K562 (cell line): Measurements from ENCODE around the gene PACC1. TPM values are rescaled to one million over a fixed set of nuclear protein-coding genes. Genes with fewer than 3 reads are reported as not detected.
A peak's percentile ranks its signal among the peaks of the same experiment; 100 is the strongest.

Experiments
- ATAC-seq: fragments of 200-7000 bp; cut with Tn5 transposase; 3 replicates; pipeline ENCODE4 v1.9.1; 2020; ENCODE audit warnings: moderate library complexity
- BruUV-seq: library from RNA; stranded (reverse); fragments of 400-500 nt; replicated peaks from 2 replicates; lab custom pipeline; 2021; lab: Mats Ljungman, UMichigan
- CTCF ChIA-PET: fragments of 300-600 bp; formaldehyde crosslinking; extraction: SDS; loops from one replicate; lab custom pipeline; 2021; ENCODE audit warnings: low intra/inter-chr PET ratio; lab: Yijun Ruan, JAX
- POLR2A ChIA-PET: fragments of 300-600, 350-650 bp; sonication (Branson Sonifier 250); formaldehyde crosslinking; extraction: SDS; loops from one replicate; lab custom pipeline; 2021; ENCODE audit warnings: antibody characterized with exemption, inconsistent platforms; lab: Yijun Ruan, JAX
- DNase-seq, 4 experiments: peaks; one replicate each; pipeline versions ENCODE4 v3.0.0 to v3.0.0-alpha.2; 2011 to 2018; ENCODE audit warnings: low spot score in 3 of 4, mixed read lengths in 3 of 4; ENCODE audit errors: extremely low read depth in 1 of 4
- FAIRE-seq: peaks from 2 replicates; lab custom pipeline; 2011; peaks lifted over from hg19 to GRCh38; lab: Jason Lieb, UNC
- H2AFZ ChIP-seq: 2 replicates; pipeline ENCODE4 v1.6.0; 2011; ENCODE audit warnings: low read depth, low read length, control low read depth, inconsistent platforms
- H3K27ac ChIP-seq: fragments of 200-600 bp; 3 replicates; pipeline ENCODE4 v1.8.0; 2011; ENCODE audit warnings: low read depth, mild to moderate bottlenecking, control low read depth, inconsistent platforms, low read length, moderate library complexity, mixed read lengths; ENCODE audit errors: extremely low read depth
- H3K27me3 ChIP-seq, 2 experiments: fragments of 300-600 bp in 1 of 2; 2 replicates in 1 of 2; 3 replicates in 1 of 2; pipeline versions ENCODE4 v1.6.0 to v1.8.0; 2011; ENCODE audit warnings: inconsistent platforms in 2 of 2, low read length in 2 of 2, mild to moderate bottlenecking in 1 of 2, mixed read lengths in 1 of 2, moderate library complexity in 1 of 2; ENCODE audit not compliant: control insufficient read depth in 2 of 2, insufficient read depth in 2 of 2
- H3K36me3 ChIP-seq: fragments of 300-600 bp; 3 replicates; pipeline ENCODE4 v1.8.0; 2011; ENCODE audit warnings: mild to moderate bottlenecking, low read length, inconsistent platforms; ENCODE audit not compliant: control insufficient read depth, insufficient read depth
- H3K4me1 ChIP-seq, 2 experiments: fragments of 200-600 bp in 1 of 2; replicated peaks in 1 of 2; 2 replicates in 1 of 2; 3 replicates in 1 of 2; pipeline versions ENCODE4 v1.5.1 to v1.8.0; 2011; ENCODE audit warnings: inconsistent platforms in 2 of 2, low read length in 2 of 2, mild to moderate bottlenecking in 1 of 2, mixed read lengths in 1 of 2, moderate library complexity in 1 of 2; ENCODE audit not compliant: control insufficient read depth in 2 of 2, insufficient read depth in 2 of 2
- H3K4me2 ChIP-seq: 2 replicates; pipeline ENCODE4 v1.6.1; 2011; ENCODE audit warnings: low read length, control low read depth, inconsistent platforms, mixed read lengths; ENCODE audit not compliant: insufficient read depth
- H3K4me3 ChIP-seq: fragments of 200-600 bp; sonication (generic), shearing (Covaris generic); 2 replicates; pipeline ENCODE4 v1.5.1; 2016; ENCODE audit warnings: control low read depth, inconsistent platforms
- H3K79me2 ChIP-seq: fragments of 200-600 bp; 3 replicates; pipeline ENCODE4 v1.8.0; 2011; ENCODE audit warnings: low read length, inconsistent platforms; ENCODE audit not compliant: control insufficient read depth, insufficient read depth
- H3K9ac ChIP-seq, 2 experiments: 2 replicates each; pipeline versions ENCODE4 v1.6.0 to v1.6.1; 2011; ENCODE audit warnings: low read depth in 2 of 2, low read length in 2 of 2, control low read depth in 1 of 2, inconsistent platforms in 1 of 2, mild to moderate bottlenecking in 1 of 2, mixed read lengths in 1 of 2; ENCODE audit not compliant: insufficient read depth in 1 of 2
- H3K9me1 ChIP-seq: one replicate; pipeline ENCODE4 v1.6.0; 2011; ENCODE audit warnings: inconsistent platforms, mild to moderate bottlenecking, low read length, moderate library complexity; ENCODE audit not compliant: control insufficient read depth, insufficient read depth
- H3K9me3 ChIP-seq: replicated peaks from 2 replicates; pipeline ENCODE4 v1.5.1; 2011; ENCODE audit warnings: low read depth, low read length, inconsistent platforms; ENCODE audit not compliant: control insufficient read depth, insufficient read depth
- H4K20me1 ChIP-seq: replicated peaks from 2 replicates; pipeline ENCODE4 v1.6.1; 2011; ENCODE audit warnings: low read length, inconsistent platforms, mixed read lengths; ENCODE audit not compliant: control insufficient read depth, insufficient read depth
- ARID4B ChIP-seq: sonication (generic); formaldehyde crosslinking; IDR thresholded peaks from 2 replicates; pipeline ENCODE4 v1.8.0; 2022; ENCODE audit warnings: mild to moderate bottlenecking, missing genetic modification reagents
- HDGF ChIP-seq: fragments of 450-650 bp; IDR thresholded peaks from 2 replicates; pipeline ENCODE4 v1.6.1; 2016
- TOE1 ChIP-seq, 2 experiments: fragments of 450-650 bp in 1 of 2; sonication (generic) in 1 of 2; formaldehyde crosslinking in 1 of 2; IDR thresholded peaks; 2 replicates each; pipeline versions ENCODE4 v1.7.1 to v1.8.0; 2016 to 2022; ENCODE audit warnings: borderline replicate concordance in 2 of 2, mild to moderate bottlenecking in 2 of 2, antibody characterized with exemption in 1 of 2, inconsistent platforms in 1 of 2, low read depth in 1 of 2, missing genetic modification reagents in 1 of 2, moderate library complexity in 1 of 2
- TSC22D4 ChIP-seq: fragments of 450-650 bp; IDR thresholded peaks from 2 replicates; pipeline ENCODE4 v1.6.1; 2016; ENCODE audit warnings: missing genetic modification characterization, missing biosample characterization, control low read depth
- USF1 ChIP-seq: sonication (generic); formaldehyde crosslinking; IDR thresholded peaks from 2 replicates; pipeline ENCODE4 v1.9.0; 2022; ENCODE audit warnings: mild to moderate bottlenecking, missing genetic modification reagents
- WGBS: fragments of 100-300 bp; shearing (Covaris generic); methylation state at CpG from one replicate; pipeline ENCODE4 v1.1.6; 2016; ENCODE audit warnings: low coverage, mixed read lengths; ENCODE audit not compliant: insufficient coverage; ENCODE audit errors: missing lambda C conversion rate; 5-methylcytosine and 5-hydroxymethylcytosine counted together
- in situ Hi-C: fragments of 300-500 bp; cut with MboI; formaldehyde crosslinking; loops from 4 replicates; pipeline ENCODE4 v1.15.0; 2018; ENCODE audit warnings: inconsistent platforms, mixed read lengths
- intact Hi-C: fragments of 100-400 bp; cut with micrococcal nuclease; formaldehyde crosslinking; loops from 2 replicates; pipeline ENCODE4 v1.14.2; 2022
- polyA plus RNA-seq, 8 experiments: library from polyadenylated mRNA; depleted of rRNA in 4 of 8; stranded (reverse) in 5 of 8; unstranded in 3 of 8; fragments of >200 nt; fragmentation: Nextera tagmentation in 2 of 8; fragmentation: Illumina TruSeq in 1 of 8; extraction: Ambion mirVana in 2 of 8; extraction: Trizol in 1 of 8; gene quantifications; 2 replicates each; pipeline versions ENCODE4 v1.2.1 to v1.2.3, GENCODE V29; 2011 to 2014; ENCODE audit warnings: inconsistent platforms in 1 of 8, missing spikeins in 1 of 8
- total RNA-seq, 7 experiments: library from RNA; depleted of rRNA in 6 of 7; stranded (reverse); fragments of >200 nt in 6 of 7; fragmentation: Illumina TruSeq in 2 of 7; extraction: Trizol in 2 of 7; gene quantifications; 2 replicates each; pipeline versions ENCODE4 v1.2.1 to v1.2.3, GENCODE V29; 2011 to 2021; ENCODE audit warnings: low replicate concordance in 1 of 7

PACC1 gene
- total and polyA plus RNA-seq, 9 of the 15 experiments (the other 6 are each of a cell fraction or from before 2014, with no cell fraction given) = 7.1 to 19.3 (median 14.9) TPM

GRCh38 chr1:212430955-212431394 is 16.3 kb upstream of the PACC1 start (continued):
- TF ChIP-seq TOE1 (IDR thresholded peaks at IDR 0.05; ENCODE audit: borderline replicate concordance) = no peak
- TF ChIP-seq TOE1 (CRISPR knock-in tag; IDR thresholded peaks at IDR 0.05; ENCODE audit: borderline replicate concordance, low read depth) = no peak
- TF ChIP-seq, all 486 proteins: peak for 146

GRCh38 chr1:212430416-212430815 is 15.7 kb upstream of the PACC1 start:
- peak; percentile 55 for FAIRE-seq
- H3K27ac ChIP-seq = no peak overlapping the region
- ATAC-seq = no peak
- H3K79me2 ChIP-seq = peaks cover 28% of the 10 kb centered on the region
- TF ChIP-seq TSC22D4 = no peak
- no peak for TF ChIP-seq USF1 (CRISPR knock-in tag)
- 0 out of 2 replicates have a peak, but pooled peaks have one; percentile 1 for TF ChIP-seq HDGF
- TF ChIP-seq ARID4B (CRISPR knock-in tag) = 0 out of 2 replicates have a peak, but pooled peaks have one; percentile 16
- no TSS peak for BruUV-seq
- 15% methylated on average over 2 of the region's 2 CpGs for WGBS
- in situ Hi-C loops (no loop called here), intact Hi-C loops (no loop called here)
- H3K4me1 ChIP-seq = peaks cover 29 to 44% of the 10 kb centered on the region in 2 experiments
- no peak overlapping the region for H3K4me3 ChIP-seq
- peaks cover 8% of the 10 kb centered on the region; the same call in 1 of the 2 replicates for H4K20me1 ChIP-seq
- no peaks in the 10 kb centered on the region for H3K9me3 ChIP-seq
- no peaks in the 10 kb centered on the region for H3K9me1 ChIP-seq
- no peak overlapping the region; the same call in 1 of the 2 replicates for H3K4me2 ChIP-seq
- peak overlapping the region; percentile 33 for H2AFZ ChIP-seq
- H3K9ac ChIP-seq = peak overlapping the region; percentile 0 to 40; a peak in 1 of 4 replicates
- ChIA-PET POLR2A (interaction anchor here (0.6 to 1.9 kb wide), 9 partner anchors 11 to 641 kb away, joined by 3 to 12 read pairs (median 3); partner anchors contain the start of genes ATF3 and PACC1), CTCF (no interaction called here)
- peaks cover 6% of the 10 kb centered on the region; the same call in 1 of the 3 replicates for H3K36me3 ChIP-seq
- peak in 1 of 4 experiments; percentile 24 for DNase-seq
- no peaks in the 10 kb centered on the region for H3K27me3 ChIP-seq
